Small intestine (tissue), 7 donors: Measurements from ENCODE around the gene ADNP. TPM values are rescaled to one million over a fixed set of nuclear protein-coding genes. Genes with fewer than 3 reads are reported as not detected.

Experiments
- DNase-seq, 2 donors: peaks; one replicate each; pipeline versions ENCODE4 v3.0.0 to v3.0.0-alpha.2; 2013
- FAIRE-seq: peaks from 2 replicates; lab custom pipeline; 2012; peaks lifted over from hg19 to GRCh38; lab: Jason Lieb, UNC
- H3K27ac ChIP-seq, 3 donors: one replicate each; pipeline ENCODE4 v1.5.1; 2013; ENCODE audit warnings: low read length in 2 of 3, mild to moderate bottlenecking in 2 of 3, control low read depth in 1 of 3, inconsistent platforms in 1 of 3, low read depth in 1 of 3, moderate library complexity in 1 of 3
- H3K27me3 ChIP-seq, 3 donors: one replicate each; pipeline ENCODE4 v1.6.1; 2013; ENCODE audit warnings: low read length in 3 of 3, inconsistent platforms in 1 of 3; ENCODE audit not compliant: control insufficient read depth in 3 of 3, insufficient read depth in 3 of 3
- H3K36me3 ChIP-seq, 3 donors: one replicate each; pipeline ENCODE4 v1.6.1; 2013; ENCODE audit warnings: low read length in 3 of 3, inconsistent platforms in 1 of 3, low read depth in 1 of 3, mild to moderate bottlenecking in 1 of 3, moderate library complexity in 1 of 3; ENCODE audit not compliant: control insufficient read depth in 3 of 3, insufficient read depth in 2 of 3
- H3K4me1 ChIP-seq, 3 donors: one replicate each; pipeline ENCODE4 v1.6.1; 2013; ENCODE audit warnings: low read length in 2 of 3, inconsistent platforms in 1 of 3, low read depth in 1 of 3, mild to moderate bottlenecking in 1 of 3, moderate library complexity in 1 of 3; ENCODE audit not compliant: control insufficient read depth in 3 of 3, insufficient read depth in 2 of 3
- H3K4me3 ChIP-seq, 3 donors: one replicate each; pipeline ENCODE4 v1.5.1; 2013; ENCODE audit warnings: low read length in 3 of 3, control low read depth in 1 of 3, inconsistent platforms in 1 of 3, low read depth in 1 of 3, mild to moderate bottlenecking in 1 of 3, moderate library complexity in 1 of 3
- H3K9me3 ChIP-seq, 2 donors: one replicate each; pipeline ENCODE4 v1.6.1; 2013; ENCODE audit warnings: low read depth in 1 of 2, low read length in 1 of 2; ENCODE audit not compliant: control insufficient read depth in 2 of 2, insufficient read depth in 1 of 2
- whole genome bisulfite sequencing, 3 donors: extraction: QIAGEN DNeasy Blood & Tissue Kit; methylation state at CpG; one replicate each; pipeline ENCODE4 v1.1.7; 2013; 5-methylcytosine and 5-hydroxymethylcytosine counted together
- polyA plus RNA-seq, 4 donors: library from polyadenylated mRNA; stranded (reverse) in 3 of 4; unstranded in 1 of 4; fragments of 200-250 nt in 3 of 4; fragments of 120-200 nt in 1 of 4; gene quantifications; one replicate each; pipeline versions ENCODE4 v1.2.1 to v1.2.3, GENCODE V29; 2013
- donor health status: healthy with polysubstance abuse.
- donor health status: control.
- donor health status: control.
- donor health status: Bipolar disorder and iron deficiency.
- donor health status: healthy.

The ADNP gene
- polyA plus RNA-seq, 4 donors = 24.9 to 65.8 (median 28.9) TPM

DNA sequence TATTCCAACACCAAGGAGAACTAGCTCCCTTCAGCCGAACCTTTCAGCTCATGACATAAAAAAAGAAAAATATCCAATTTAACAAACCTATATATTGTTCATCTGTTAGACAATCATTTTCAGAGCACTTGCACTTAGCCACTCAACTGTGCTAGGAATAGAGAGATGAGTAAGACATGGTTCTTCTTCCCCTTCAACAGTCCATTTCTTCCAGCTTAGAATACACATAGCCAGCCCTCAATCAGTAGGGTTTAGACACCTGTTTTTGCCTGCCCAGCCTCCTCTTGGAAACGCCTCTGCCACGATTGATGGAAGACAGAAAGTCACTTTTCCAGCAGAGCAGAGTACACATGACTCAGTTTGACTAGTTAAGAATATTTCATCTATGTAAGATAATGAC lies 21.8 kb downstream of the ADNP start:
- no peaks in the 10 kb centered on the region for H3K9me3 ChIP-seq
- 77 to 85% (median 80%) methylated on average over 3 of the region's 3 CpGs for WGBS, 3 donors
- no peaks in the 10 kb centered on the region for H3K27me3 ChIP-seq
- FAIRE-seq (no peak), DNase-seq (no peak)
- peaks cover 0 to 21% (median 0%) of the 10 kb centered on the region in 3 donors for H3K36me3 ChIP-seq
- H3K4me1 ChIP-seq = peaks cover 0 to 17% (median 12%) of the 10 kb centered on the region in 3 donors
- H3K27ac ChIP-seq = no peak overlapping the region
- H3K4me3 ChIP-seq = no peak overlapping the region

DNA sequence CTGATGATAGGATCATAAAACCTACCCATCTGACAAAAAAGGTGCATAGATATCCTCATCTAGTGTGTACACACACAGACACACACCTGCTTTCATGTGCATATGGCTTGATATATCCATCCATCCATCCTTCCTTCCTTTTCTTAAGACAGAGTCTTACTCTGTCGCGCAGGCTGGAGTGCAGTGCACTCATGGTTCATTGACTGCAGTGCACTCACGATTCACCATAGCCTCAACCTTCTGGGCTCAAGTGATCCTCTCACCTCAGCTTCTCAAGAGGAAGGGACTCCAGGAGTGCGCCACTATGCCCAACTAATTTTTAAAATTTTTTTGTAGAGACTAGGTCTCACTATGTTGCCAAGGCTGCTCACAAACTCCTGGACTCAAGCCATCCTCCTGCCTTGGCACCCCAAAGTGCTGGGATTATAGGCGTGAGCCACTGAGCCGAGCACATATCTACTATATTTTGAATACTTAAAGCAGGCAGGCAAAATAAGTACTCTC lies 27.1 kb downstream of the ADNP start:
- Histone ChIP-seq H3K9me3 (no peaks in the 10 kb centered on the region), H3K27me3 (no peaks in the 10 kb centered on the region), H3K27ac (no peak overlapping the region), H3K4me3 (no peak overlapping the region), H3K36me3 (peaks cover 2 to 13% (median 3%) of the 10 kb centered on the region in 3 donors), H3K4me1 (no peaks in the 10 kb centered on the region)
- no peak for FAIRE-seq
- no peak for DNase-seq
- WGBS, 3 donors = 78 to 85% (median 84%) methylated on average over 6 of the region's 6 CpGs

DNA sequence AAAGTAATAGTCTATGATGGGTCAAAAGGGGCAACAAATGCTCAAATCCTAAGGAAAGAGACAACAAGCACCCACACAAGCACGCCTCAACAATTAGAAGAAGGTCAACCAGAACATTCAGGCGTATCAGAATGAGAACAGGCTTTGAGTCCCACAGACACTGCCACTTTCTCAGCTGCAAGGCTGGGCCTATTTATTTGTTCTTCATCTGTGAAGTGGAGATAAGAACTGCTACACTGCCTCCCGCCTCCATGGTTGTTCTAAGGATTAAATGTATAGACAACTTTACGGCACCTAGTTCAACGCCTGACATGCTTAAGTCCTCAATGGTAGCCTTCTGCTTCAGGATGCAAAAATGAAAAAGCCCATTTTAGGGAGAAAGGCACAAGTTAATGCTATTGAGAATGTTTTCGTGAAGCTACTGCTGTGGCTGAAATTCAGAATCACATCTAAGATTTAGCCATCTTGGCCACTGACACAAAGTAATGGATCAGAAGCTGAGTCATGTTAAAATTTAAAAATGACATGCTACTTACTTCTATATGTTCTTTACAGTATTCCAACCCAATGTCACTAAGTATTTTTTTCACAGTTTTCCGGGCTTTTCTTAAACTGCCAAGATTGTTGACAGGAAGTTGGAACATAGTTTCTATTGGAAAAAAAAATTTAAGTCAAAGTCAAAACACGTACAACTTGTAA lies 27.7 kb downstream of the ADNP start:
- H3K4me3 ChIP-seq = no peak overlapping the region
- no peak for FAIRE-seq
- DNase-seq = no peak
- H3K9me3 ChIP-seq = no peaks in the 10 kb centered on the region
- H3K27ac ChIP-seq = no peak overlapping the region
- 74 to 75% (median 74%) methylated on average over 8 of the region's 8 CpGs for WGBS, 3 donors
- H3K36me3 ChIP-seq = peaks cover 2 to 14% (median 3%) of the 10 kb centered on the region in 3 donors
- no peaks in the 10 kb centered on the region for H3K27me3 ChIP-seq
- H3K4me1 ChIP-seq = no peaks in the 10 kb centered on the region

- H3K27ac ChIP-seq = no peak overlapping the region
- H3K4me1 ChIP-seq = no peaks in the 10 kb centered on the region
- DNase-seq = no peak
- H3K27me3 ChIP-seq = no peaks in the 10 kb centered on the region
- H3K9me3 ChIP-seq = no peaks in the 10 kb centered on the region
- H3K4me3 ChIP-seq = no peak overlapping the region
- FAIRE-seq = no peak
- peaks cover 2 to 20% (median 11%) of the 10 kb centered on the region in 3 donors for H3K36me3 ChIP-seq
- 94 to 100% (median 100%) methylated on average over 1 of the region's 1 CpG for WGBS, 3 donors
Observed at GRCh38 chr20:50901301-50901700, 29.9 kb downstream of the ADNP start.

GRCh38 chr20:50900261-50900660 lies 31.0 kb downstream of the ADNP start:
- Histone ChIP-seq H3K27me3 (no peaks in the 10 kb centered on the region), H3K4me1 (peaks cover 0 to 4% (median 0%) of the 10 kb centered on the region in 3 donors), H3K4me3 (no peak overlapping the region), H3K36me3 (peaks cover 2 to 28% (median 11%) of the 10 kb centered on the region in 3 donors), H3K9me3 (no peaks in the 10 kb centered on the region), H3K27ac (no peak overlapping the region)
- WGBS, 3 donors = 94 to 95% (median 94%) methylated on average over 7 of the region's 7 CpGs
- no peak for FAIRE-seq
- no peak for DNase-seq

- Histone ChIP-seq H3K27me3 (no peaks in the 10 kb centered on the region), H3K4me3 (no peak overlapping the region), H3K36me3 (peaks cover 4 to 35% (median 15%) of the 10 kb centered on the region in 3 donors), H3K9me3 (no peaks in the 10 kb centered on the region), H3K4me1 (peaks cover 0 to 5% (median 0%) of the 10 kb centered on the region in 3 donors), H3K27ac (no peak overlapping the region)
- FAIRE-seq (no peak), DNase-seq (no peak)
- 88 to 96% (median 93%) methylated on average over 1 of the region's 1 CpG for WGBS, 3 donors
Observed at GRCh38 chr20:50898475-50898874, 32.8 kb downstream of the ADNP start.

DNA sequence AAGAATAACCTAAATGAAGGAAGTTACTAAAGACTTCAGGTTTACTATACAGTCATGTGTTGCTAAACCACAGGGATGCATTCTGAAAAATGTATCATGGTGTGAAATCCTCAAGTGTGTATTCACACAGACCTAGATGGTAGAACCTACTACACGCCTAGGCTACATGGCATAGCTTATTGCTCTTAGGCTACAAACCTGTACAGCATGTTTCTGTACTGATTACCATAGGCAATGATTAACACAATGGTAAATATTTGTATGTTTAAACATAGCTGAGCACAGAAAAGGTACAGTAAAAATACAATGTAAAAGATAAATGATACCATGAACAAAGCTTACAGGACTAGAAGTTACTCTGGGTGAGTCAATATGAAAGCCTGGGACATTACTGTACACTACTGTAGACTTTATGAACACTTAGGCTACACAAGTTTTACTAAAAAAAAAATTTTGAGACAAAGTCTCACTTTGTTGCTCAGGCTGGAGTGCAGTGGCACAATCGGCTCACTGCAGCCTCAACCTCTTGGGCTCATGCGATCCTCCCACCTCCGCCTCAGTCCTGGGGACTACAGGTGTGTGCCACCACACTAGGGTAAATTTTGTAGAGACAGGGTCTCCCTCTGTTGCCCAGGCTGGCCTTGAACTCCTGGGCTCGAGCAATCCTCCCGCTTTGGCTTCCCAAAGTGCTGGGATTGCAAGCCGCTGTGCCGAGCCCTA lies 36.0 kb downstream of the ADNP start:
- H3K27ac ChIP-seq = no peak overlapping the region
- WGBS, 3 donors = 76 to 88% (median 78%) methylated on average over 8 of the region's 8 CpGs
- no peak for FAIRE-seq
- H3K4me1 ChIP-seq = peaks cover 0 to 5% (median 0%) of the 10 kb centered on the region in 3 donors
- H3K27me3 ChIP-seq = no peaks in the 10 kb centered on the region
- no peak overlapping the region for H3K4me3 ChIP-seq
- DNase-seq = peak; percentile 28 to 63
- H3K9me3 ChIP-seq = no peaks in the 10 kb centered on the region
- H3K36me3 ChIP-seq = peaks cover 6 to 49% (median 26%) of the 10 kb centered on the region in 3 donors

DNA sequence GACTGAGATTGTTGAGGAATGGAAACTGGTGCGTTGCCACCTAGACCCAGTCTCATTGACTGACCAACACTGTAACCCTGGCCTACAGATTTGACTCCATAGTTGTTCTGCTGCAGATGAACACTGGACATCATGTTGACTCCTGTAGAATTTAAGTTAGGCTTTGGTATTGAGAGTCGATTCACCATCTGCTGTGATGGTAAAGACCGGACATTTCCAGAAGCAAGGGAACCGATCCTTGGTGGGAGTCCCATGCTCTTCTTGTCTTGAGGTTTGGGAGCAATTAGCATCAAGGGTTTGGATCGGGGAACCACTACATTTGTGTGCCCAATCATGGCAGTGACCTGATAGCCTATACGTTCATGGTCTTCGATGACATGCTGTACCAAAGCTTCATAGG lies 37.6 kb downstream of the ADNP start:
- peaks cover 0 to 5% (median 0%) of the 10 kb centered on the region in 3 donors for H3K4me1 ChIP-seq
- no peaks in the 10 kb centered on the region for H3K9me3 ChIP-seq
- H3K27ac ChIP-seq = no peak overlapping the region
- no peak overlapping the region for H3K4me3 ChIP-seq
- WGBS, 3 donors = 98% methylated on average over 7 of the region's 7 CpGs
- H3K36me3 ChIP-seq = peaks cover 6 to 46% (median 26%) of the 10 kb centered on the region in 3 donors
- no peaks in the 10 kb centered on the region for H3K27me3 ChIP-seq
- no peak for DNase-seq
- no peak for FAIRE-seq
